Coronary artery (tissue), 2 donors: ENCODE results near the gene NDUFC2.
"Not testable (repeated sequence)": the region's sequence is repeated elsewhere in the genome, so short reads cannot be mapped to it uniquely, and the experiment has no call there.

Experiments used
- DNase-seq: peaks from one replicate; pipeline ENCODE4 v3.0.0-alpha.2; 2017; ENCODE audit warnings: low spot score
- H3K27ac ChIP-seq, 2 donors: fragments of 200-600 bp; sonication (generic); one replicate each; pipeline ENCODE4 v1.5.1; 2016 to 2019
- H3K4me3 ChIP-seq: fragments of 200-600 bp; sonication (generic); 2 replicates; pipeline ENCODE4 v1.5.1; 2016; ENCODE audit warnings: mild to moderate bottlenecking, moderate library complexity
- TF ChIP-seq, protein P1 (sequence below): fragments of 200-600 bp; sonication (generic); IDR thresholded peaks from one replicate; pipeline ENCODE4 v1.5.1; 2019; ENCODE audit warnings: antibody characterized with exemption

Gene NDUFC2

DNA sequence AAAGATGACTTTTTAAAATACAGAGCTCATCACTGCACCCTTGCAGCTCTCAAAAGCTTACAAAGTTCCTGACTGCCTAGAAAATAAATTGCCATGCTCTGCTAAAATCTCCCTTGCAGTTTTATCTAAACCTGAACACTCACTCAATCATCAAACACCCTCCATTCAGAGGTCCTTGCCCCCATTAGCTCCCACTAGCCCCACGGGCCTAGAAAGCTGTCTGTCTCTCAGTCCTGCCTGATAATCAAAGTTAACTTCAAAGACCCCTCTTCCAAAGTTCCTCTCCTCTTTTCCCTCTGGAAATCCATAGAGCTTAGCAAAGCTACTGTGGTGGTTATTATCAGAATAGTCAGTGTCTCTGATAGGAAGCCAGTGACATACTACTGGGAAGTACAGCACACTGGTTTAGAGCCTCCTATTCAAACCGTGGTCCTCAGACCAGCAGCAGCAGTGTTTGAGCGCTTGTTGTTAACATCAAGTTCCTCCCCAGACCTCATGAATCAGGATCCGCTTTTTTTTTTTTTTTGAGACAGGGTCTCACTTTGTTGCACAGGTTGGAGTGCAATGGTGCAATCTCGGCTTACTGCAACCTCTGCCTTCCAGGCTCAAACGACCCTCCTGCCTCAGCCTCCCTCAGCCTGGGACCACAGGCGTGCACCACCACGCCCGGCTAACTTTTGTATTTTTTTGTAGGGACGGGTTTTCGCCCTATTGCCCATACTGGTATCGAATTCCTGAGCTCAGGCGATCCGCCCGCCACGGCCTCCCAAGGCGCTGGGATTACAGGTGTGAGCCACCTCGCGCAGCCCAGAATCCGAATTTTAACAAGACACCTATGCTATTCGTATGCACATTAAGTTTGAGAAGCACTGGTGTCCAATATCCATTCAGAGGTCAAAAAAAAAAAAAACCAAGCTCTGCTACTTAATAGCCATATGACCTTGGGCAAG lies 1.2 kb downstream of the NDUFC2 start:
- TF ChIP-seq, protein P1, sequence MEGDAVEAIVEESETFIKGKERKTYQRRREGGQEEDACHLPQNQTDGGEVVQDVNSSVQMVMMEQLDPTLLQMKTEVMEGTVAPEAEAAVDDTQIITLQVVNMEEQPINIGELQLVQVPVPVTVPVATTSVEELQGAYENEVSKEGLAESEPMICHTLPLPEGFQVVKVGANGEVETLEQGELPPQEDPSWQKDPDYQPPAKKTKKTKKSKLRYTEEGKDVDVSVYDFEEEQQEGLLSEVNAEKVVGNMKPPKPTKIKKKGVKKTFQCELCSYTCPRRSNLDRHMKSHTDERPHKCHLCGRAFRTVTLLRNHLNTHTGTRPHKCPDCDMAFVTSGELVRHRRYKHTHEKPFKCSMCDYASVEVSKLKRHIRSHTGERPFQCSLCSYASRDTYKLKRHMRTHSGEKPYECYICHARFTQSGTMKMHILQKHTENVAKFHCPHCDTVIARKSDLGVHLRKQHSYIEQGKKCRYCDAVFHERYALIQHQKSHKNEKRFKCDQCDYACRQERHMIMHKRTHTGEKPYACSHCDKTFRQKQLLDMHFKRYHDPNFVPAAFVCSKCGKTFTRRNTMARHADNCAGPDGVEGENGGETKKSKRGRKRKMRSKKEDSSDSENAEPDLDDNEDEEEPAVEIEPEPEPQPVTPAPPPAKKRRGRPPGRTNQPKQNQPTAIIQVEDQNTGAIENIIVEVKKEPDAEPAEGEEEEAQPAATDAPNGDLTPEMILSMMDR = no peak
- H3K27ac ChIP-seq = peak overlapping the region in 1 of 2 donors; percentile 61
- no peak for DNase-seq

DNA sequence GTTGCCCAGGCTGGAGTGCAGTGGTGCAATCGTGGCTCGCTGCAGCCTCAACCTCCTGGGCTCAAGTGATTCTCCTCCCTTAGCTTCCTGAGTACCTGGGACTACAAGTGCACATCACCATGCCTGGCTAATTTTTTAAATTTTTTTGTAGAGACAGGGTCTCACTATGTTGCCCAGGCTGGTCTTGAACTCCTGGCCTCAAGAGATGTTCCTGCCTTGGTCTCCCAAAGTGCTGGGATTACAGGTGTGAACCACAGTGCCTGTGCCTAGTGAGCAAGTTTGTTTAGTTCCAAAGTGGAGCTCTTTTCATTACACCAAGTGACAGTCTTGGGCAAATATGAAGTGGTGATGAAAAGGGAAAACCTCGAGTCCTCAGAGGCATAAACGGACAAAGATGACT lies 2.1 kb downstream of the NDUFC2 start:
- H3K27ac ChIP-seq, DNase-seq: not testable (repeated sequence)
- H3K4me3 ChIP-seq = peak overlapping the region; percentile 84

More for the DNA sequence above, 1.2 kb downstream of the NDUFC2 start:
- H3K4me3 ChIP-seq = peak overlapping the region; percentile 84

DNA sequence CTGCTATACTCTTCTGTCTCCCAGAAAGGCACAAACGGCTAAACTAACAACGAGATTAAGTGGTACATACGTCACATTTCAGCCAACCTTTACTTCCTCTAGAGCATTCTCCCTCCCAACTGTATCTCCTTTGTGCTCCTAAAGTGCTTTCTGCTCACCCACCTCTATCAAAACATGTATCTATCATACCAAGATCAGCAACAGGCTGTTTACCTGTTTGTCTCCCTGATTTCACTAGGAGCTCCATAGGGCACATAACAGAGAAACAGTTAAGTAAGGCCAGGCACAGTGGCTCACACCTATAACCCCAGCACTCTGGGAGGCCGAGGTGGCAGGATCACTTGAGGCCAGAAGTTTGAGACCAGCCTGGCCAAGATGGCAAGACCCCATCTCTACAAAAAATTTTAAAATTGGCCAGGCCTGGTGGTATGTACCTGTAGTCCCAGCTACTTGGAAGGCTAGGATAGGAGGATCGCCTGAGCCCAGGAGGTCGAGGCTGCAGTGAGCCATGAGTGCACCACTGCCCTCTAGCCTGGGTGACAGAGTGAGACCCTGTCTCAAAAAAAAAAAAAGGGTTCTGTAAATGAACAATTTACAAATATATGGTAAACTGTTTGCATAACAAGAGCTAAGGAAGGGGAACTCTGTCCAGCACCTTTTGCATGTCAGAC lies 2.8 kb downstream of the NDUFC2 start:
- Histone ChIP-seq H3K4me3 (peak overlapping the region; percentile 34), H3K27ac (no peak overlapping the region)
- no peak for DNase-seq
- TF ChIP-seq, protein P1 = no peak

DNA sequence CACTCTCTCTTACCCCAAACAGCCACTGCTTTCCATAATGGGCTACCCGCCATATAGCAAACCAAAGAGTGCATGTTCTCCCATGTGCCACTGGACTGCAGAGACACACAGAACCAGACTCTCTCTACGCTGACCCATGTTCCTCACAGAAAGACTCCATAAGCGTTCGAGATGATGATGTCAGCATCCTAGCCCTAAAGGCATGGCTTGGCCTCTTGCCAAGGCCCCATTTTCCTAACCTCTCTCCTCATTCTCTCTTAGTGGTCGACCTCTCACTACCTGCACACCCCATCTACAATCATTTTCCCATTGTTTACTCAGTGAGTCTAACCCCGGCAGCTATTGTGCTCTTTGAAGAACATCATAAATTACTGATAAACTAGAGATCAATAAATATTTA lies 4.9 kb downstream of the NDUFC2 start:
- Histone ChIP-seq H3K4me3 (no peak overlapping the region), H3K27ac (no peak overlapping the region)
- TF ChIP-seq, protein P1 = no peak
- DNase-seq = no peak

DNA sequence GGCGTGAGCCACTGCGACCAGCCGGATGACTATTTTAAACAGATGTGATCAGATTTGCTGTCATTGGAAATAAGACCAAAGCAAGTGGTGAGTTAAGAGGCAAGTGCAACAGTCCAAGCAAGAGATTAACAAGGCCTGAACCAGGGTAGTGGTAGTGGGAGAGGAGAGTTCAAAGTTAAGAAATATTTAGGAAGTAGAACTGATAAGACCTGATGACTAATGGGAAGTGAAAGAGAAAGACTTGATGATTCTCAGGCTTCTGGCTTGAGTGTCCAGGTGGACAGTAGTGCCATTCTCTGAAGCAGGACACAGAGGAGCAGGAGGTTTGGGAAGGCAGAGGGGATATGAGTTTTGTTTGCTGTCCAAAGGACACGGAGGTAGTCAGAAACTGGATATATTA lies 7.2 kb downstream of the NDUFC2 start:
- DNase-seq = no peak
- no peak overlapping the region for H3K4me3 ChIP-seq
- TF ChIP-seq, protein P1 = no peak
- no peak overlapping the region for H3K27ac ChIP-seq

DNA sequence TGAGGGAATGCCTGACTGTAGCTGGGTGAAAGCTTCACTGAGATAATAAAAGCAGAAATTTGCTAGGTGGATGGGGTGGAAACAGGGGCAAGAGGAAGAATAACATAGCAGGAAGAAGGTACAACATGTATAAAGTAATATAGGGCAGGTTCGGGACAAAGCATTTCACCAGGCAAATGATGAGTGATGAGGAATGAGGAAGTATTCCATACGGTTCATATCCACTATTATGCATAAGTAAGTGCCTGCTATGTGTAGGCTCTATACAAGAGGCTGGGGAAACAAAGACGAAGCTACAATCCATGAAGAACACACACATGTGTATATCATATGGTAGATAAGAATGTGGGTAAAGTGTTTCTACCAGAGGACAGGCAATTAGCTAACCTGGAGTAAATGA lies 7.9 kb downstream of the NDUFC2 start:
- TF ChIP-seq, protein P1 = no peak
- Histone ChIP-seq H3K27ac (no peak overlapping the region), H3K4me3 (no peak overlapping the region)
- no peak for DNase-seq

DNA sequence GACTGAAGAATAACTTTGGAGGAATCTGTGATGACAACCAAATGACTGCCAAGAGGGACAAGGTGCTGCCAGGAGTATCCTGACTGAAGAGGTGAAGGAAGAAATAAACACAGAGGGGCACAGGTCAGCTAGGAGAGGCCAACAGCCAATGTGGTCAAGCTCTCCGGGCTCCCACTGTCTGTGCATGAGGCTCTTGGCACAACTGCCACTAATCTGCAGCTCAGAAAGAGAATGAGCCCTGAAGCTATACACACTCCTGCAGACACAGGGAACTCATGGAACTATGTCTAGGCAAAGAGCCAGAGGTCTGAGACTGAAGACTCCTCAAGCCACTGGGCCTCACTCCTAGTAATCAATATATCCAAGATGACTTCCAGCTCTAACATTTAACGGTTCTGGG lies 9.0 kb downstream of the NDUFC2 start:
- Histone ChIP-seq H3K27ac (no peak overlapping the region), H3K4me3 (no peak overlapping the region)
- TF ChIP-seq, protein P1 = no peak
- DNase-seq = no peak
